Measurements from ENCODE around the gene HHIP. TPM values are rescaled to one million over a fixed set of nuclear protein-coding genes. Genes with fewer than 3 reads are reported as not detected.

Gene HHIP
- total and polyA plus RNA-seq, 2 of the 13 experiments (the other 11 are each of a cell fraction or from before 2014, with no cell fraction given) = not detected

DNA sequence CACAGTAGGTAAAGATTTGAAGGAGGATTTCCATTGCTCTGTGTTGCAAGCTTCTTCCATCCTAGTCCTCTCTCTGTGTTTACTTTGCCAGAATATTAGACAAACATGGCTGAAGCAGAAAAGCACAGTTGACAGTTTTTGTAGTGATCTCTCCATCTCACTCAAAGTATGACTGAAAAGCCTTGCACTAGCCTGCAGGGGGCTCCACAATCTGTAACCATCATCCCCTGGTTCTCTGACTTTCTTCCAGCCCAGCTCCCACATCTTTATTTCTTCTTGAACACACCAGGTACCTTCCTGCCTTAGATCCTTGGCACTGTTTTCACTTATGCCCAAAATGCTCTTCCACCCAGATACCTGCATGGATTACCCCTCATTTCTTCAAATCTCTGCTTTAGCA is 34.1 kb upstream of the HHIP start:
- BruUV-seq (replicated peaks) = no TSS peak

More for the DNA sequence above, 34.1 kb upstream of the HHIP start:
- peak; percentile 1 for DNase-seq (ENCODE audit: low spot score)
- in situ Hi-C loops (cut with HindIII; ENCODE audit: extremely low pct_ligation_motif_present, low pct_unique_long_range_greater_than_20kb) (no loop called here), intact Hi-C loops (cut with micrococcal nuclease; ENCODE audit: unreplicated experiment) (no loop called here)
- no peak overlapping the region for H3K9ac ChIP-seq (ENCODE audit: insufficient read depth, low read depth, low read length)
- no peaks in the 10 kb centered on the region for H3K4me1 ChIP-seq (ENCODE audit: insufficient read depth, low read length)
- H2AFZ ChIP-seq (ENCODE audit: low read length) = no peak overlapping the region
- no peak overlapping the region for H3K4me2 ChIP-seq (ENCODE audit: low read depth, low read length)
- no peak overlapping the region for H3K27ac ChIP-seq (ENCODE audit: extremely low read length, insufficient read depth, low read length)
- CTCF ChIA-PET (ENCODE audit: low intra/inter-chr PET ratio, low total read pairs) = no interaction called here
- no peaks in the 10 kb centered on the region for H3K36me3 ChIP-seq (replicated peaks in 1 of 2; ENCODE audit: control insufficient read depth in 1 of 2, insufficient read depth in 2 of 2, low read length in 2 of 2)
- H3K27me3 ChIP-seq (ENCODE audit: control insufficient read depth in 1 of 2, insufficient read depth in 2 of 2, low read length in 2 of 2) = no peaks in the 10 kb centered on the region
- no peak for FAIRE-seq
- no peak for TF ChIP-seq ZNF614 (CRISPR knock-in tag; IDR thresholded peaks at IDR 0.05; ENCODE audit: borderline replicate concordance)
- TF ChIP-seq, protein P1, sequence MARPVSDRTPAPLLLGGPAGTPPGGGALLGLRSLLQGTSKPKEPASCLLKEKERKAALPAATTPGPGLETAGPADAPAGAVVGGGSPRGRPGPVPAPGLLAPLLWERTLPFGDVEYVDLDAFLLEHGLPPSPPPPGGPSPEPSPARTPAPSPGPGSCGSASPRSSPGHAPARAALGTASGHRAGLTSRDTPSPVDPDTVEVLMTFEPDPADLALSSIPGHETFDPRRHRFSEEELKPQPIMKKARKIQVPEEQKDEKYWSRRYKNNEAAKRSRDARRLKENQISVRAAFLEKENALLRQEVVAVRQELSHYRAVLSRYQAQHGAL (CRISPR knock-in tag; IDR thresholded peaks at IDR 0.05; ENCODE audit: not compliant biosample characterization) = no peak
- TF ChIP-seq STAG1 (CRISPR knock-in tag; IDR thresholded peaks at IDR 0.05) = peak; percentile 30; the same call in 1 of the 2 replicates
- 0 out of 2 replicates have a peak, but pooled peaks have one; percentile 17 for TF ChIP-seq MAFF (IDR thresholded peaks at IDR 0.05; ENCODE audit: low read depth, low read length)
- TF ChIP-seq, protein P2, sequence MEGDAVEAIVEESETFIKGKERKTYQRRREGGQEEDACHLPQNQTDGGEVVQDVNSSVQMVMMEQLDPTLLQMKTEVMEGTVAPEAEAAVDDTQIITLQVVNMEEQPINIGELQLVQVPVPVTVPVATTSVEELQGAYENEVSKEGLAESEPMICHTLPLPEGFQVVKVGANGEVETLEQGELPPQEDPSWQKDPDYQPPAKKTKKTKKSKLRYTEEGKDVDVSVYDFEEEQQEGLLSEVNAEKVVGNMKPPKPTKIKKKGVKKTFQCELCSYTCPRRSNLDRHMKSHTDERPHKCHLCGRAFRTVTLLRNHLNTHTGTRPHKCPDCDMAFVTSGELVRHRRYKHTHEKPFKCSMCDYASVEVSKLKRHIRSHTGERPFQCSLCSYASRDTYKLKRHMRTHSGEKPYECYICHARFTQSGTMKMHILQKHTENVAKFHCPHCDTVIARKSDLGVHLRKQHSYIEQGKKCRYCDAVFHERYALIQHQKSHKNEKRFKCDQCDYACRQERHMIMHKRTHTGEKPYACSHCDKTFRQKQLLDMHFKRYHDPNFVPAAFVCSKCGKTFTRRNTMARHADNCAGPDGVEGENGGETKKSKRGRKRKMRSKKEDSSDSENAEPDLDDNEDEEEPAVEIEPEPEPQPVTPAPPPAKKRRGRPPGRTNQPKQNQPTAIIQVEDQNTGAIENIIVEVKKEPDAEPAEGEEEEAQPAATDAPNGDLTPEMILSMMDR (CRISPR knock-in tag; IDR thresholded peaks at IDR 0.05) = peak; percentile 26; the same call in 1 of the 2 replicates
- peak; percentile 29 to 31; a peak in 2 of 4 replicates for TF ChIP-seq MAFK (conservative IDR thresholded peaks at IDR 0.05 in 1 of 2, IDR thresholded peaks at IDR 0.05 in 1 of 2; ENCODE audit: low read length in 2 of 2)
- no peak for TF ChIP-seq GABPB1 (CRISPR knock-in tag; IDR thresholded peaks at IDR 0.05)
- H3K9me3 ChIP-seq (ENCODE audit: low read length) = no peaks in the 10 kb centered on the region
- H3K79me2 ChIP-seq (ENCODE audit: insufficient read depth, low read length) = no peaks in the 10 kb centered on the region
- no peak; the same call in 2 of the 3 replicates for ATAC-seq
- POLR2A ChIA-PET = no interaction called here
- H4K20me1 ChIP-seq (ENCODE audit: insufficient read depth, low read length) = no peaks in the 10 kb centered on the region
- no peak overlapping the region for H3K4me3 ChIP-seq (replicated peaks in 1 of 3; ENCODE audit: insufficient read depth in 1 of 3, low read depth in 2 of 3, low read length in 3 of 3)

Measured in HepG2 (cell line).